IMR-90 (cell line): ENCODE data around the gene FER. TPM values are rescaled to one million over a fixed set of nuclear protein-coding genes. Genes with fewer than 3 reads are reported as not detected.

Experiments
- ATAC-seq: fragments of 200-7000 bp; cut with Tn5 transposase; 2 replicates; pipeline ENCODE4 v1.9.1; 2020; ENCODE audit warnings: low read depth, mild to moderate bottlenecking, moderate library complexity
- BruUV-seq: library from RNA; stranded (reverse); fragments of 400-500 nt; replicated peaks from 2 replicates; lab custom pipeline; 2021; lab: Mats Ljungman, UMichigan
- CTCF ChIA-PET: fragments of 300-600 bp; formaldehyde crosslinking; extraction: SDS; loops from one replicate; lab custom pipeline; 2021; ENCODE audit warnings: antibody characterized with exemption; lab: Yijun Ruan, JAX
- POLR2A ChIA-PET: fragments of 300-600 bp; sonication (Branson Sonifier 250); formaldehyde crosslinking; loops from one replicate; lab custom pipeline; 2022; ENCODE audit warnings: antibody characterized with exemption; ENCODE audit not compliant: unreplicated experiment; lab: Charles Lee
- DNase-seq: peaks from one replicate; pipeline ENCODE4 v3.0.0; 2013
- H2AFZ ChIP-seq: replicated peaks from 2 replicates; pipeline ENCODE3; 2013; ENCODE audit warnings: low read length, mild to moderate bottlenecking; ENCODE audit not compliant: poor library complexity
- H2AK5ac ChIP-seq: 2 replicates; pipeline ENCODE4 v1.6.1; 2013; ENCODE audit warnings: low read depth, low read length, inconsistent platforms
- H2AK9ac ChIP-seq: replicated peaks from 2 replicates; pipeline ENCODE3; 2013; ENCODE audit warnings: mild to moderate bottlenecking, low read depth, low read length, moderate library complexity; ENCODE audit not compliant: poor library complexity
- H2BK120ac ChIP-seq: 2 replicates; pipeline ENCODE4 v1.6.1; 2013; ENCODE audit warnings: low read depth, low read length, inconsistent platforms
- H2BK15ac ChIP-seq: 3 replicates; pipeline ENCODE4 v1.6.1; 2013; ENCODE audit warnings: low read depth, low read length, inconsistent platforms
- H2BK20ac ChIP-seq: 2 replicates; pipeline ENCODE4 v1.6.1; 2013; ENCODE audit warnings: low read depth, mild to moderate bottlenecking, inconsistent platforms, low read length, moderate library complexity
- H2BK5ac ChIP-seq: 2 replicates; pipeline ENCODE4 v1.6.1; 2013; ENCODE audit warnings: mild to moderate bottlenecking, low read depth, low read length, inconsistent platforms; ENCODE audit not compliant: poor library complexity, severe bottlenecking
- H3K14ac ChIP-seq: replicated peaks from 2 replicates; pipeline ENCODE4 v1.6.1; 2013; ENCODE audit warnings: low read depth, low read length, inconsistent platforms
- H3K18ac ChIP-seq: 2 replicates; pipeline ENCODE4 v1.6.1; 2013; ENCODE audit warnings: low read depth, low read length, control low read depth
- H3K23ac ChIP-seq: 2 replicates; pipeline ENCODE4 v1.6.1; 2013; ENCODE audit warnings: low read depth, low read length, inconsistent platforms
- H3K27ac ChIP-seq: 2 replicates; pipeline ENCODE4 v1.5.1; 2013; ENCODE audit warnings: mild to moderate bottlenecking, control low read depth, low read length; ENCODE audit not compliant: insufficient read depth
- H3K27me3 ChIP-seq: 2 replicates; pipeline ENCODE4 v1.6.1; 2013; ENCODE audit warnings: low read length; ENCODE audit not compliant: control insufficient read depth, insufficient read depth
- H3K36me3 ChIP-seq: 2 replicates; pipeline ENCODE4 v1.6.1; 2013; ENCODE audit warnings: low read length, mixed read lengths; ENCODE audit not compliant: control insufficient read depth, insufficient read depth
- H3K4ac ChIP-seq: 2 replicates; pipeline ENCODE4 v1.6.1; 2013; ENCODE audit warnings: low read depth, low read length, inconsistent platforms
- H3K4me1 ChIP-seq: 2 replicates; pipeline ENCODE4 v1.6.1; 2013; ENCODE audit warnings: low read length, mixed read lengths; ENCODE audit not compliant: control insufficient read depth, insufficient read depth
- H3K4me2 ChIP-seq: 2 replicates; pipeline ENCODE4 v1.6.1; 2013; ENCODE audit warnings: low read depth, mild to moderate bottlenecking, control low read depth, low read length, moderate library complexity
- H3K4me3 ChIP-seq: 2 replicates; pipeline ENCODE4 v1.5.1; 2013; ENCODE audit warnings: low read depth, mild to moderate bottlenecking, control low read depth, low read length, moderate library complexity; ENCODE audit not compliant: insufficient read depth
- H3K56ac ChIP-seq: 2 replicates; pipeline ENCODE4 v1.6.1; 2013; ENCODE audit warnings: low read length, inconsistent platforms; ENCODE audit not compliant: insufficient read depth; ENCODE audit errors: extremely low read depth
- H3K79me1 ChIP-seq, 2 experiments: 2 replicates each; pipeline ENCODE4 v1.6.1; 2013; ENCODE audit warnings: low read length in 2 of 2, inconsistent platforms in 1 of 2, low read depth in 1 of 2
- H3K9ac ChIP-seq: 2 replicates; pipeline ENCODE4 v1.6.1; 2013; ENCODE audit warnings: low read depth, low read length, control low read depth
- H3K9me1 ChIP-seq: 2 replicates; pipeline ENCODE4 v1.6.1; 2013; ENCODE audit warnings: low read length, inconsistent platforms; ENCODE audit not compliant: insufficient read depth
- H3K9me3 ChIP-seq: 2 replicates; pipeline ENCODE4 v1.6.1; 2013; ENCODE audit warnings: low read length; ENCODE audit not compliant: control insufficient read depth, insufficient read depth
- H4K20me1 ChIP-seq: 2 replicates; pipeline ENCODE4 v1.6.1; 2013; ENCODE audit warnings: low read length, inconsistent platforms; ENCODE audit not compliant: insufficient read depth
- H4K5ac ChIP-seq: 2 replicates; pipeline ENCODE4 v1.6.1; 2013; ENCODE audit warnings: mild to moderate bottlenecking, low read depth, low read length, control low read depth
- H4K8ac ChIP-seq, 2 experiments: 2 replicates each; pipeline ENCODE4 v1.6.1; 2013; ENCODE audit warnings: low read depth in 2 of 2, low read length in 2 of 2, control low read depth in 1 of 2, inconsistent platforms in 1 of 2
- H4K91ac ChIP-seq: 2 replicates; pipeline ENCODE4 v1.6.1; 2013; ENCODE audit warnings: low read depth, low read length, inconsistent platforms; ENCODE audit not compliant: insufficient read depth
- BHLHE40 ChIP-seq: fragments of 150-350 bp; IDR thresholded peaks from 2 replicates; pipeline ENCODE4 v1.6.1; 2016; ENCODE audit warnings: mild to moderate bottlenecking, low read depth, low read length
- FOS ChIP-seq: fragments of 150-350 bp; IDR thresholded peaks from 2 replicates; pipeline ENCODE4 v1.6.1; 2016; ENCODE audit warnings: low read depth, low read length
- MAFK ChIP-seq: IDR thresholded peaks from 2 replicates; pipeline ENCODE4 v1.6.1; 2012; ENCODE audit warnings: low read depth, low read length, improper control_type of control experiment
- MXI1 ChIP-seq: IDR thresholded peaks from 2 replicates; pipeline ENCODE4 v1.6.1; 2012; ENCODE audit warnings: low read depth, mild to moderate bottlenecking, low read length, moderate library complexity, borderline replicate concordance
- NFE2L2 ChIP-seq: fragments of 150-350 bp; IDR thresholded peaks from 2 replicates; pipeline ENCODE4 v1.6.1; 2016; ENCODE audit warnings: low read depth, mild to moderate bottlenecking, low read length
- POLR2A ChIP-seq: IDR thresholded peaks from 2 replicates; pipeline ENCODE4 v1.6.1; 2012; ENCODE audit warnings: mild to moderate bottlenecking, low read depth, low read length
- RAD21 ChIP-seq: IDR thresholded peaks from 2 replicates; pipeline ENCODE4 v1.6.1; 2012; ENCODE audit warnings: low read length, improper control_type of control experiment
- RCOR1 ChIP-seq: IDR thresholded peaks from 2 replicates; pipeline ENCODE4 v1.6.1; 2012; ENCODE audit warnings: mild to moderate bottlenecking, low read length, improper control_type of control experiment; ENCODE audit not compliant: insufficient replicate concordance
- RFX5 ChIP-seq: IDR thresholded peaks from 2 replicates; pipeline ENCODE4 v1.8.0; 2012; ENCODE audit warnings: low read depth, mild to moderate bottlenecking, low read length, moderate library complexity
- SMC3 ChIP-seq: fragments of 150-350 bp; IDR thresholded peaks from 2 replicates; pipeline ENCODE4 v1.6.1; 2016; ENCODE audit warnings: low read depth, mild to moderate bottlenecking, antibody characterized with exemption, low read length, moderate library complexity
- whole genome bisulfite sequencing, 2 experiments: methylation state at CpG; one replicate each; pipeline versions ENCODE4 v1.1.5 to v1.1.7; 2013; ENCODE audit warnings: missing lambda C conversion rate in 2 of 2; ENCODE audit not compliant: insufficient read length in 1 of 2; ENCODE audit errors: extremely low coverage in 2 of 2; 5-methylcytosine and 5-hydroxymethylcytosine counted together
- dilution Hi-C: fragments of 300-500 bp; cut with HindIII; formaldehyde crosslinking; loops from one replicate; pipeline ENCODE4 v1.14.3; 2018; ENCODE audit warnings: low sequenced_read_pairs; ENCODE audit not compliant: unreplicated experiment
- in situ Hi-C: fragments of 300-500 bp; cut with MboI; formaldehyde crosslinking; loops from 3 replicates; pipeline ENCODE4 v1.14.3; 2019; ENCODE audit warnings: low sequenced_read_pairs, inconsistent platforms, mixed read lengths
- intact Hi-C: fragments of 100-400 bp; cut with micrococcal nuclease; formaldehyde crosslinking; loops from 2 replicates; pipeline ENCODE4 v1.10.0; 2022
- polyA plus RNA-seq, 3 experiments: library from polyadenylated mRNA; depleted of rRNA; stranded (reverse); fragments of >200 nt; gene quantifications; 2 replicates each; pipeline ENCODE4 v1.2.3, GENCODE V29; 2012; ENCODE audit warnings: low replicate concordance in 1 of 3
- total RNA-seq: library from RNA; depleted of rRNA; stranded (reverse); fragments of >200 nt; gene quantifications from 2 replicates; pipeline ENCODE4 v1.2.3, GENCODE V29; 2012
- TF ChIP-seq, protein P1 (sequence below): fragments of 150-350 bp; IDR thresholded peaks from 2 replicates; pipeline ENCODE4 v1.6.1; 2016; ENCODE audit warnings: low read depth, mild to moderate bottlenecking, low read length, moderate library complexity, borderline replicate concordance
- TF ChIP-seq, protein P2 (sequence below): conservative IDR thresholded peaks from 2 replicates; pipeline ENCODE4 v1.5.1; 2012; ENCODE audit warnings: mild to moderate bottlenecking, low read depth, low read length, improper control_type of control experiment
- TF ChIP-seq, protein P3 (sequence below): fragments of 150-350 bp; IDR thresholded peaks from 2 replicates; pipeline ENCODE4 v1.6.1; 2017; ENCODE audit warnings: mild to moderate bottlenecking, antibody characterized with exemption, low read length, low read depth

The FER gene
- total and polyA plus RNA-seq, 2 of the 4 experiments (the other 2 are of a cell fraction): 3.5 to 32.4 TPM

DNA sequence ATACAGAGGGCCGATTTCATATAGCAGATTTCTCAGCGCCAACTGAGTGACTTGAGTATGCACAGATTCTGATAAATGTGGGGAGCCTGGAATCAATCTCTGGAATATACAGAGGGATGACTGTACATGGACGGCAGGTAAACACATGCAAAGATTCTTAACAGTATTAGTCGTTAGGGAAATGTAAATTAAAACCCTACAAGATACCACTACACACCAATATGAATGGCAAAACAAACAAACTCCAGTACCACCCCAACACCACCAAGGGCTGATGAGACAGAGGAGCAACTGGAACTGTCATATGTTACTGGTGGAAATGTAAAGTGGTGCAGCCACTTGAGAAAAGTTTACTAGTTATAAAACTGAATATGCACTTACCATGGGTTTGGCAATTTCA is 8.3 kb upstream of the FER start:
- no peak overlapping the region for H2AK9ac ChIP-seq

More for the DNA sequence above, 8.3 kb upstream of the FER start:
- no peak overlapping the region for H2BK15ac ChIP-seq
- H4K5ac ChIP-seq: no peak overlapping the region
- H3K79me1 ChIP-seq: no peaks in the 10 kb centered on the region
- H3K4me2 ChIP-seq: no peak overlapping the region
- H3K4ac ChIP-seq: no peak overlapping the region
- dilution Hi-C loops: no loop called here
- H4K91ac ChIP-seq: no peak overlapping the region
- H3K18ac ChIP-seq: no peak overlapping the region
- no peaks in the 10 kb centered on the region for H4K20me1 ChIP-seq
- no peak overlapping the region for H2BK5ac ChIP-seq
- H3K9me1 ChIP-seq: no peaks in the 10 kb centered on the region
- no peak for DNase-seq
- no peak overlapping the region for H2AK5ac ChIP-seq
- no peak overlapping the region for H2BK120ac ChIP-seq
- BruUV-seq: no TSS peak
- H3K14ac ChIP-seq: no peak overlapping the region
- H2BK20ac ChIP-seq: no peak overlapping the region
- ChIA-PET CTCF (no interaction called here), POLR2A (no interaction called here)
- ATAC-seq: no peak
- in situ Hi-C loops: no loop called here
- H3K27ac ChIP-seq: no peak overlapping the region
- no peaks in the 10 kb centered on the region for H3K9me3 ChIP-seq
- no peak overlapping the region for H3K23ac ChIP-seq
- intact Hi-C loops: no loop called here
- H3K4me3 ChIP-seq: no peak overlapping the region
- no peak overlapping the region for H2AFZ ChIP-seq
- TF ChIP-seq BHLHE40 (no peak), RCOR1 (no peak), SMC3 (no peak), MAFK (no peak), FOS (no peak), RAD21 (no peak), MXI1 (no peak), NFE2L2 (no peak), POLR2A (no peak), RFX5 (no peak)
- TF ChIP-seq, protein P1, sequence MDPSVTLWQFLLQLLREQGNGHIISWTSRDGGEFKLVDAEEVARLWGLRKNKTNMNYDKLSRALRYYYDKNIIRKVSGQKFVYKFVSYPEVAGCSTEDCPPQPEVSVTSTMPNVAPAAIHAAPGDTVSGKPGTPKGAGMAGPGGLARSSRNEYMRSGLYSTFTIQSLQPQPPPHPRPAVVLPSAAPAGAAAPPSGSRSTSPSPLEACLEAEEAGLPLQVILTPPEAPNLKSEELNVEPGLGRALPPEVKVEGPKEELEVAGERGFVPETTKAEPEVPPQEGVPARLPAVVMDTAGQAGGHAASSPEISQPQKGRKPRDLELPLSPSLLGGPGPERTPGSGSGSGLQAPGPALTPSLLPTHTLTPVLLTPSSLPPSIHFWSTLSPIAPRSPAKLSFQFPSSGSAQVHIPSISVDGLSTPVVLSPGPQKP: no peak
- TF ChIP-seq, protein P2, sequence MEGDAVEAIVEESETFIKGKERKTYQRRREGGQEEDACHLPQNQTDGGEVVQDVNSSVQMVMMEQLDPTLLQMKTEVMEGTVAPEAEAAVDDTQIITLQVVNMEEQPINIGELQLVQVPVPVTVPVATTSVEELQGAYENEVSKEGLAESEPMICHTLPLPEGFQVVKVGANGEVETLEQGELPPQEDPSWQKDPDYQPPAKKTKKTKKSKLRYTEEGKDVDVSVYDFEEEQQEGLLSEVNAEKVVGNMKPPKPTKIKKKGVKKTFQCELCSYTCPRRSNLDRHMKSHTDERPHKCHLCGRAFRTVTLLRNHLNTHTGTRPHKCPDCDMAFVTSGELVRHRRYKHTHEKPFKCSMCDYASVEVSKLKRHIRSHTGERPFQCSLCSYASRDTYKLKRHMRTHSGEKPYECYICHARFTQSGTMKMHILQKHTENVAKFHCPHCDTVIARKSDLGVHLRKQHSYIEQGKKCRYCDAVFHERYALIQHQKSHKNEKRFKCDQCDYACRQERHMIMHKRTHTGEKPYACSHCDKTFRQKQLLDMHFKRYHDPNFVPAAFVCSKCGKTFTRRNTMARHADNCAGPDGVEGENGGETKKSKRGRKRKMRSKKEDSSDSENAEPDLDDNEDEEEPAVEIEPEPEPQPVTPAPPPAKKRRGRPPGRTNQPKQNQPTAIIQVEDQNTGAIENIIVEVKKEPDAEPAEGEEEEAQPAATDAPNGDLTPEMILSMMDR: no peak
- TF ChIP-seq, protein P3, sequence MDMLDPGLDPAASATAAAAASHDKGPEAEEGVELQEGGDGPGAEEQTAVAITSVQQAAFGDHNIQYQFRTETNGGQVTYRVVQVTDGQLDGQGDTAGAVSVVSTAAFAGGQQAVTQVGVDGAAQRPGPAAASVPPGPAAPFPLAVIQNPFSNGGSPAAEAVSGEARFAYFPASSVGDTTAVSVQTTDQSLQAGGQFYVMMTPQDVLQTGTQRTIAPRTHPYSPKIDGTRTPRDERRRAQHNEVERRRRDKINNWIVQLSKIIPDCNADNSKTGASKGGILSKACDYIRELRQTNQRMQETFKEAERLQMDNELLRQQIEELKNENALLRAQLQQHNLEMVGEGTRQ: no peak
- H4K8ac ChIP-seq: no peak overlapping the region
- no peaks in the 10 kb centered on the region for H3K27me3 ChIP-seq
- H3K9ac ChIP-seq: no peak overlapping the region
- 80% methylated on average over 1 of the region's 4 CpGs; no CpG with 5 or more reads in 1 of the 2 experiments for WGBS, 2 experiments
- no peaks in the 10 kb centered on the region for H3K36me3 ChIP-seq
- no peak overlapping the region for H3K56ac ChIP-seq
- H3K4me1 ChIP-seq: no peaks in the 10 kb centered on the region
